Stomach smooth muscle (tissue), 2 donors: ENCODE data around the gene KDM5B.

ENCODE experiments used
- H3K27ac ChIP-seq: one replicate; pipeline ENCODE4 v1.7.0; 2013; ENCODE audit warnings: mild to moderate bottlenecking, low read length, inconsistent platforms
- H3K27me3 ChIP-seq, 2 donors: one replicate each; pipeline ENCODE4 v1.7.0; 2013; ENCODE audit warnings: low read length in 2 of 2; ENCODE audit not compliant: insufficient read depth in 2 of 2, control insufficient read depth in 1 of 2
- H3K36me3 ChIP-seq, 2 donors: one replicate each; pipeline ENCODE4 v1.7.0; 2013; ENCODE audit warnings: low read length in 2 of 2; ENCODE audit not compliant: control insufficient read depth in 2 of 2, insufficient read depth in 2 of 2
- H3K4me1 ChIP-seq: one replicate; pipeline ENCODE4 v1.7.0; 2013; ENCODE audit warnings: low read length; ENCODE audit not compliant: control insufficient read depth, insufficient read depth
- H3K4me3 ChIP-seq, 2 donors: one replicate each; pipeline ENCODE4 v1.7.0; 2013; ENCODE audit warnings: low read length in 2 of 2
- H3K9ac ChIP-seq, 2 donors: one replicate each; pipeline ENCODE4 v1.7.0; 2013; ENCODE audit warnings: low read length in 2 of 2, mild to moderate bottlenecking in 1 of 2
- H3K9me3 ChIP-seq, 2 donors: one replicate each; pipeline ENCODE4 v1.7.0; 2013; ENCODE audit warnings: low read length in 2 of 2; ENCODE audit not compliant: control insufficient read depth in 2 of 2
- donor health status: healthy.
- donor health status: Pancreatic carcinoma.

KDM5B gene

GRCh38 chr1:202687370-202687769, 120.9 kb downstream of the KDM5B start:
- Histone ChIP-seq H3K9ac (no peak overlapping the region), H3K36me3 (no peaks in the 10 kb centered on the region), H3K4me3 (no peak overlapping the region), H3K27me3 (peaks cover 12 to 22% of the 10 kb centered on the region in 2 donors), H3K27ac (no peak overlapping the region), H3K9me3 (no peaks in the 10 kb centered on the region), H3K4me1 (no peaks in the 10 kb centered on the region)

- Histone ChIP-seq H3K27me3 (peaks cover 21 to 34% of the 10 kb centered on the region in 2 donors), H3K36me3 (no peaks in the 10 kb centered on the region), H3K4me3 (no peak overlapping the region), H3K4me1 (no peaks in the 10 kb centered on the region), H3K9me3 (no peaks in the 10 kb centered on the region), H3K27ac (no peak overlapping the region), H3K9ac (no peak overlapping the region)
Observed at GRCh38 chr1:202685641-202686040, 122.6 kb downstream of the KDM5B start.

- Histone ChIP-seq H3K27ac (no peak overlapping the region), H3K9ac (no peak overlapping the region), H3K27me3 (peaks cover 18 to 31% of the 10 kb centered on the region in 2 donors), H3K4me3 (no peak overlapping the region), H3K9me3 (no peaks in the 10 kb centered on the region), H3K4me1 (no peaks in the 10 kb centered on the region), H3K36me3 (no peaks in the 10 kb centered on the region)
Observed at GRCh38 chr1:202684716-202685115, 123.5 kb downstream of the KDM5B start.

- H3K27ac ChIP-seq, result no peak overlapping the region
- peaks cover 15 to 29% of the 10 kb centered on the region in 2 donors for H3K27me3 ChIP-seq
- no peaks in the 10 kb centered on the region for H3K36me3 ChIP-seq
- H3K9ac ChIP-seq, result no peak overlapping the region
- no peaks in the 10 kb centered on the region for H3K9me3 ChIP-seq
- H3K4me1 ChIP-seq, result no peaks in the 10 kb centered on the region
- no peak overlapping the region for H3K4me3 ChIP-seq
Observed at GRCh38 chr1:202683029-202683428, 125.2 kb downstream of the KDM5B start.

- H3K9me3 ChIP-seq, result peaks cover 0 to under 1% of the 10 kb centered on the region in 2 donors
- no peak overlapping the region for H3K27ac ChIP-seq
- H3K4me3 ChIP-seq, result no peak overlapping the region
- no peaks in the 10 kb centered on the region for H3K36me3 ChIP-seq
- H3K27me3 ChIP-seq, result peaks cover 15 to 27% of the 10 kb centered on the region in 2 donors
- H3K9ac ChIP-seq, result no peak overlapping the region
- no peaks in the 10 kb centered on the region for H3K4me1 ChIP-seq
Observed at GRCh38 chr1:202682477-202682876, 125.7 kb downstream of the KDM5B start.

- no peaks in the 10 kb centered on the region for H3K4me1 ChIP-seq
- H3K27ac ChIP-seq, result no peak overlapping the region
- no peak overlapping the region for H3K9ac ChIP-seq
- peaks cover 0 to 5% of the 10 kb centered on the region in 2 donors for H3K9me3 ChIP-seq
- H3K27me3 ChIP-seq, result peaks cover 13 to 27% of the 10 kb centered on the region in 2 donors
- H3K4me3 ChIP-seq, result no peak overlapping the region
- no peaks in the 10 kb centered on the region for H3K36me3 ChIP-seq
Observed at GRCh38 chr1:202681736-202682420, 126.3 kb downstream of the KDM5B start.

GRCh38 chr1:202680586-202681352, 127.5 kb downstream of the KDM5B start:
- H3K36me3 ChIP-seq, result no peaks in the 10 kb centered on the region
- H3K27ac ChIP-seq, result no peak overlapping the region
- H3K27me3 ChIP-seq, result peaks cover 12 to 20% of the 10 kb centered on the region in 2 donors
- no peak overlapping the region for H3K9ac ChIP-seq
- H3K4me1 ChIP-seq, result no peaks in the 10 kb centered on the region
- peaks cover 0 to 5% of the 10 kb centered on the region in 2 donors for H3K9me3 ChIP-seq
- no peak overlapping the region for H3K4me3 ChIP-seq

- H3K9ac ChIP-seq, result no peak overlapping the region
- H3K9me3 ChIP-seq, result peaks cover 0 to 5% of the 10 kb centered on the region in 2 donors
- H3K4me1 ChIP-seq, result no peaks in the 10 kb centered on the region
- H3K27ac ChIP-seq, result no peak overlapping the region
- H3K36me3 ChIP-seq, result no peaks in the 10 kb centered on the region
- no peak overlapping the region for H3K4me3 ChIP-seq
- peaks cover 12 to 21% of the 10 kb centered on the region in 2 donors for H3K27me3 ChIP-seq
Observed at GRCh38 chr1:202679406-202680177, 128.6 kb downstream of the KDM5B start.

- H3K4me3 ChIP-seq, result no peak overlapping the region
- H3K27ac ChIP-seq, result no peak overlapping the region
- peaks cover 0 to 5% of the 10 kb centered on the region in 2 donors for H3K9me3 ChIP-seq
- H3K36me3 ChIP-seq, result no peaks in the 10 kb centered on the region
- H3K9ac ChIP-seq, result no peak overlapping the region
- H3K4me1 ChIP-seq, result no peaks in the 10 kb centered on the region
- peaks cover 12 to 17% of the 10 kb centered on the region in 2 donors for H3K27me3 ChIP-seq
Observed at GRCh38 chr1:202677433-202677832, 130.8 kb downstream of the KDM5B start.
